Skeletal muscle tissue (tissue), 5 donors: Measurements from ENCODE around the gene HTR2B. TPM values are rescaled to one million over a fixed set of nuclear protein-coding genes. Genes with fewer than 3 reads are reported as not detected.

ENCODE experiments used
- H3K27ac ChIP-seq: one replicate; pipeline ENCODE4 v1.7.0; 2013; ENCODE audit warnings: mild to moderate bottlenecking, low read depth, low read length, inconsistent platforms
- H3K27me3 ChIP-seq, 3 donors: one replicate each; pipeline ENCODE4 v1.7.0; 2013; ENCODE audit warnings: low read length in 3 of 3; ENCODE audit not compliant: control insufficient read depth in 3 of 3, insufficient read depth in 3 of 3
- H3K36me3 ChIP-seq, 3 donors: one replicate each; pipeline ENCODE4 v1.7.0; 2013; ENCODE audit warnings: low read length in 3 of 3; ENCODE audit not compliant: control insufficient read depth in 3 of 3, insufficient read depth in 3 of 3
- H3K4me1 ChIP-seq, 3 donors: one replicate each; pipeline ENCODE4 v1.7.0; 2013; ENCODE audit warnings: low read length in 3 of 3, mild to moderate bottlenecking in 3 of 3; ENCODE audit not compliant: control insufficient read depth in 3 of 3, insufficient read depth in 3 of 3
- H3K4me3 ChIP-seq, 3 donors: one replicate each; pipeline ENCODE4 v1.7.0; 2013; ENCODE audit warnings: low read length in 3 of 3
- H3K9ac ChIP-seq, 3 donors: one replicate each; pipeline ENCODE4 v1.7.0; 2013; ENCODE audit warnings: low read length in 3 of 3, mild to moderate bottlenecking in 3 of 3, moderate library complexity in 2 of 3, low read depth in 1 of 3
- H3K9me3 ChIP-seq, 3 donors: one replicate each; pipeline ENCODE4 v1.7.0; 2013; ENCODE audit warnings: low read length in 3 of 3; ENCODE audit not compliant: control insufficient read depth in 3 of 3
- small RNA-seq: library from RNA; depleted of rRNA; stranded (forward); fragments of <200 nt; gene quantifications from one replicate; pipeline ENCODE3, GENCODE V24; 2014
- total RNA-seq: library from RNA; depleted of rRNA; stranded (reverse); fragments of >200 nt; gene quantifications from one replicate; pipeline ENCODE4 v1.2.3, GENCODE V29; 2014
- donor health status: Osteomylitis.

The HTR2B gene
- total RNA-seq, 1 donor from 2014 or later: 0.52 TPM

DNA sequence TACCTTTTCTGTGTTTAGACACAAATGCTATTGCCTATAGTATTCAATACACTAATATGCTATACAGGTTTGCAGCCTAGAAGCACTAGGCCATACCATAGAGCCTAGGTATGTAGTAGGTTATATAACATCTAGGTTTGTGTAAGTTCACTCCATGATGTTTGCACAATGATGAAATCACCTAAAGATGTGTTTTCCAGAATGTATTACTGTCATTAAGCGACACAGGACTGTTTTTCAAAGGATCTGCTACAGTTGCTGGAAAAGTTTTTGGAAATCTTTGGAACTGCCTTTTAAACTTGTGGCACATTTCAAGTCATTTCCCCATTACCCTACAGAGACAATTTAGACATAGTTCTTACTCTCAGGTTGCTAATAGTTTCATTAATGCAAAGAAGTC is 58.9 kb downstream of the HTR2B start:
- H3K4me3 ChIP-seq: no peak overlapping the region
- H3K9ac ChIP-seq: no peak overlapping the region
- H3K36me3 ChIP-seq: peaks cover 10 to 74% (median 64%) of the 10 kb centered on the region in 3 donors
- H3K27ac ChIP-seq: no peak overlapping the region
- peaks cover 0 to 2% (median 0%) of the 10 kb centered on the region in 3 donors for H3K4me1 ChIP-seq
- H3K9me3 ChIP-seq: no peaks in the 10 kb centered on the region
- no peaks in the 10 kb centered on the region for H3K27me3 ChIP-seq

- H3K36me3 ChIP-seq: peaks cover 8 to 52% (median 51%) of the 10 kb centered on the region in 3 donors
- H3K9me3 ChIP-seq: no peaks in the 10 kb centered on the region
- H3K4me1 ChIP-seq: peaks cover 19 to 23% (median 21%) of the 10 kb centered on the region in 3 donors
- no peak overlapping the region for H3K4me3 ChIP-seq
- no peak overlapping the region for H3K27ac ChIP-seq
- no peaks in the 10 kb centered on the region for H3K27me3 ChIP-seq
- no peak overlapping the region for H3K9ac ChIP-seq
Observed at GRCh38 chr2:231063347-231063746, 61.5 kb downstream of the HTR2B start.

DNA sequence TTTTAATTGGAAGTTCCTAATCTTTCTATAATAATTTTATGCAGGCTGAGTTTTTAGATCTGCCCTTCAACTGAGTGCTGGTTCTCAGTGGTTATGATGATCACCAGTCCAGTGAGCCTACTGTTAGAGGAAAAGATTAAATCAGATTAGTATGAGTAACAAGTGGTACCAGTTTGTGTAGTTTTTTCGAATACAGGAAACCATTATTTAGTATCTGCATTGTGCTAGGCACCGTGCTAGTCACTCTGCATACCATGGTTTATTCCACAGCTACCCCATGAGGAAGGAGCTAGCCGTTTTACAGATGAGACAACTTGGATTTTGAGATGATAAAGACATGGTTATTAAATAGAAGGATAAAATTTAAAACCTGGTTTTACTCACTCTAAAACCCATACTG is 62.1 kb downstream of the HTR2B start:
- H3K9me3 ChIP-seq: no peaks in the 10 kb centered on the region
- H3K27ac ChIP-seq: no peak overlapping the region
- H3K4me1 ChIP-seq: peaks cover 24 to 29% (median 27%) of the 10 kb centered on the region in 3 donors
- H3K36me3 ChIP-seq: peaks cover 3 to 47% (median 46%) of the 10 kb centered on the region in 3 donors
- no peak overlapping the region for H3K9ac ChIP-seq
- H3K4me3 ChIP-seq: no peak overlapping the region
- no peaks in the 10 kb centered on the region for H3K27me3 ChIP-seq

- H3K36me3 ChIP-seq: peaks cover 2 to 27% (median 24%) of the 10 kb centered on the region in 3 donors
- peaks cover 28 to 33% (median 29%) of the 10 kb centered on the region in 3 donors for H3K4me1 ChIP-seq
- no peaks in the 10 kb centered on the region for H3K9me3 ChIP-seq
- H3K27ac ChIP-seq: no peak overlapping the region
- H3K27me3 ChIP-seq: no peaks in the 10 kb centered on the region
- H3K4me3 ChIP-seq: no peak overlapping the region
- peak overlapping the region in 2 of 3 donors; percentile 2 to 22 for H3K9ac ChIP-seq
Observed at GRCh38 chr2:231059756-231060155, 65.1 kb downstream of the HTR2B start.

DNA sequence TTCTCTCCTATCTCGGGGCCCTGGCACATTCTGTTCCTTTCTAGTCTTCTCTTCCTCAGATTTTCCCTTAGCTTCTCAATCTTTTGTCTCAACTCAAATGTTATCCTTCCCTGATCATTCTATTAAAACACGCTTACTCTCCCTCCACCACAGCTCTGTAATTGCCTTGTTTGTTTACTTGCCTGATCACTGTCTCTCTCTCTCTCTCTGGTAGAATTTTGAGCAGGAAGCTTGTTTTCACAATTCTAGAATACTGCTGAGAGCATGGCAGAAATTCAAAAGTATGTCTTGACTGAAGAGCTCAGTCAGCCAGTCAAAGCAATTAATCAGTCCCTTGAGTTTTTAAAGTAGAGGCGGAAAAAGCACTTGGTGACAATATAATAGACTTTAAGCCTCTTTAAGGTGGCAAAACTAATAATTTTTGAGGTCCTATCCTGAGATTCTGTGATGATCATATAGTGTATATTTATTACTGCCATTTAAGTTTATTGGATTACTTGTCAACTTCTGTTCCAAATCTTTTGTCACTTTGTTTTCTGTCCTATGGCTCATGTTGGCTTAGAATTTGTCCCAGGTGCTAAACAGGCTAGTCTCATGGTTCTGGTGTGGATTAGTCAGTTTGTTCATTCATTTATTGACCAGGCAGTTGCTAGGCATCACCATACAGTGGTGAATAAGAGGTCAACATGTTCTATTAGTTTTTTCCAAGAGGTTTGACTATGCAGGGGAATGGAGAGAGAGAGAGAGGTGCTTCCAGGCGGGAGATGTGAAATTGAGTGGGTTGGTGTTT is 65.9 kb downstream of the HTR2B start:
- Histone ChIP-seq H3K36me3 (peaks cover 2 to 19% (median 19%) of the 10 kb centered on the region in 3 donors), H3K9me3 (no peaks in the 10 kb centered on the region), H3K4me1 (peaks cover 28 to 33% (median 29%) of the 10 kb centered on the region in 3 donors), H3K4me3 (peak overlapping the region in 1 of 3 donors; percentile 90), H3K27ac (peak overlapping the region; percentile 0), H3K9ac (peak overlapping the region in 1 of 3 donors; percentile 39), H3K27me3 (no peaks in the 10 kb centered on the region)

Small RNAs within 50 kb of the gene (small RNA-seq; reads per million reads assigned to genes)
- not detected for gene RNU1-93P

Other genes with a start within 250 kb of the HTR2B start
- gene GPR55, start 199.8 kb downstream of the HTR2B start, total RNA-seq: not detected
- not detected for gene SPATA3, start 128.9 kb downstream of the HTR2B start, total RNA-seq
- 1.0 TPM for gene C2orf72, start 87.5 kb downstream of the HTR2B start, total RNA-seq
- gene PSMD1, start 68.2 kb downstream of the HTR2B start, total RNA-seq: 85.1 TPM
- gene ARMC9, start 73.6 kb upstream of the HTR2B start, total RNA-seq: 6.8 TPM